ENCODE data around the gene TCF7.
"Not testable (repeated sequence)": the region's sequence is repeated elsewhere in the genome, so short reads cannot be mapped to it uniquely, and the experiment has no call there.

The TCF7 gene

DNA sequence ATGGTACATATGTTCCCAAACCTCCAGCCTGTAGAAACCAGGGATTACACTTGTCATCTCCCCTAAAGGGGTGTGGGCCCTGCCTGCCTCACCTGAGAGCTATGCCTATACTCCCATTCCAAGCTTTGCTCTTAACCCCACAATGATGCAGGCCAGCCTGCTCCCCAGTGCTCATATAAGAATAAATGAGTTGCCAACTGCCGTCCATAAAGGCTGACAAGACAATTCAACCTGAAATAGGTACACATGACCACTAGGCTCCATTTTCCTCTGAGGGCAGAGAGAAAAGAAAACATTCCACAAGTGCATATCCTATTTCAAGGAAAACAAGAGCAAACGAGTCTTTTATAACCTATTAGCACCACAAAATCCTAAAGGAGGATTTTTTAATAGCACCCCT is 33.8 kb downstream of the TCF7 start:
- TF ChIP-seq, protein P1, sequence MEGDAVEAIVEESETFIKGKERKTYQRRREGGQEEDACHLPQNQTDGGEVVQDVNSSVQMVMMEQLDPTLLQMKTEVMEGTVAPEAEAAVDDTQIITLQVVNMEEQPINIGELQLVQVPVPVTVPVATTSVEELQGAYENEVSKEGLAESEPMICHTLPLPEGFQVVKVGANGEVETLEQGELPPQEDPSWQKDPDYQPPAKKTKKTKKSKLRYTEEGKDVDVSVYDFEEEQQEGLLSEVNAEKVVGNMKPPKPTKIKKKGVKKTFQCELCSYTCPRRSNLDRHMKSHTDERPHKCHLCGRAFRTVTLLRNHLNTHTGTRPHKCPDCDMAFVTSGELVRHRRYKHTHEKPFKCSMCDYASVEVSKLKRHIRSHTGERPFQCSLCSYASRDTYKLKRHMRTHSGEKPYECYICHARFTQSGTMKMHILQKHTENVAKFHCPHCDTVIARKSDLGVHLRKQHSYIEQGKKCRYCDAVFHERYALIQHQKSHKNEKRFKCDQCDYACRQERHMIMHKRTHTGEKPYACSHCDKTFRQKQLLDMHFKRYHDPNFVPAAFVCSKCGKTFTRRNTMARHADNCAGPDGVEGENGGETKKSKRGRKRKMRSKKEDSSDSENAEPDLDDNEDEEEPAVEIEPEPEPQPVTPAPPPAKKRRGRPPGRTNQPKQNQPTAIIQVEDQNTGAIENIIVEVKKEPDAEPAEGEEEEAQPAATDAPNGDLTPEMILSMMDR (IDR thresholded peaks at IDR 0.05; ENCODE audit: low read depth, low read length): no peak
- no peak for DNase-seq (ENCODE audit: extremely low read depth, low read depth)

DNA sequence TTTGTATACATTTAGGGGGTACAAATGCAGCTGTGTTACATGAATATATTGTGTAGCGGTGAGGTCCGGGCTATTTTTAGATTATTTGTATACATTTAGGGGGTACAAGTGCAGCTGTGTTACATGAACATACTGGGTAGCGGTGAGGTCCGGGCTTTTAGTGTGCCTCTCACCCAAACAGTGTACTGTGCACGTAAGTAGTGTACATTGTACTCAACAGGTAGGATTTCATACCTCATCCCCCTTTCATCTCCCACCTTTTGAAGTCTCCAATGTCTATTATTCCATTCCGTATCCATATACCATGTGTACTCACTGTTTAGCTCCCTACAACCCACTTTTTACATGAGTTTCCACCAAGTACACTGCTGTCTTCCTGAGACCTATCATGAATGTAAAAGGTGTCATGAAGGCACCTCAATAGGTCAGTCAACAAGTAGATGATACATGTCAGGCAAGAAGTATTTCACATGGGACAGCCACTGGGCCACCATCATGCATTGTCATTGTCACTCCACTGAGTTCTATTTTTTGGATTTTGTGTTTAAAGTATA is 34.6 kb downstream of the TCF7 start:
- DNase-seq (ENCODE audit: extremely low read depth, low read depth): no peak
- TF ChIP-seq, protein P1 (IDR thresholded peaks at IDR 0.05; ENCODE audit: low read depth, low read length): no peak

DNA sequence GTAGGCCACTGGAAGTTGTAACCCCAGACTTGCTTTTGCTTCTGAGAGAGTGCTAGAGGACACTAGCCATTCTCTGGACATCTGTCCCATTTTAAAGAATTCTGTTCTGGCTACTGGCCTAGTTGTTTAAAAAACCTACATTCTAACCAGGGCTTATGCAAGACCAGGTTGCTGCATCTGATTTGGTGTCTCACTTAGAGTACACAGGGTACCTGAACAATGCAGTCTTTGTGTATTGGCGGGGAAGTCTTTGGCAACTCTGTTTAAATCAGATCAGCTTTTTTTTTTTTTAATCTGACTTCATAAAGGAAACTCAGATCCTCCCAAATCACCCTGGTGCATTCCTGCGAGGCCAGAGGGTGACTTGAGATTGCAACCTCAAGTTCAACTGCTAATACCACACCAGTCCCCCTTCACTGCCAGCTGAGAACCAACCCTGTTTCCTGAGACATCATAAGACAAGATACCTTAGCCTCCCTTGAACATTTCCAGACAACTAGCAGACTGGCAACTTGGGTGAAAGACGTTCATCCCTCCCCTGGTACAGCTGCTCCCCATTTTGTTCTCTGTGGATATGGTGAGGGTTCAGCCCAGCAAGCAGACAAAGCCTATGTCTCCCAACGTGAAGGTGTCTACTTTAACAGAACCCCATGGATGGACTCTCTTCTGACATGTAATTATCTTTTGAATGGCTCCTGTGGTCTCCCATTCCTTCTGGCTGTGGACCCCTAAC is 35.3 kb downstream of the TCF7 start:
- no peak for DNase-seq (ENCODE audit: extremely low read depth, low read depth)
- TF ChIP-seq, protein P1 (IDR thresholded peaks at IDR 0.05; ENCODE audit: low read depth, low read length): no peak

DNA sequence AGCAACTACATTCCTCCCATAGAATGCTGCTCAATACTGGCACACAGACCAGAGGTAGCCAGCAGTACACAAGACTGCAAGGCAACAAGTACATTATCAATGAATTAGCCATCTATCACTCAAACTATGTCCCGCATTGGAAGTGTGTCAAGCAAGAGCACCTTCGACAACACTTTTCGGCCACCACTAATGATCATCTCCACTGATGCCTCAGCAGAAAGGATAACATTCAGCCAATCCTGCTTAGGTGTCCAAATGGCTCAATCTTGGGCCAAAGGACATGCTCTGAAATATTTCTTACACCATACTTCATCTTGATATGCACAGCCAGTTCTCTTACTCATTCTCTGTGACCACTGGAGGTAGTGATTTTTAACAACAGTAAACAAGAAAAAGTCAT is 37.2 kb downstream of the TCF7 start:
- DNase-seq (ENCODE audit: extremely low read depth, low read depth): no peak
- TF ChIP-seq, protein P1 (IDR thresholded peaks at IDR 0.05; ENCODE audit: low read depth, low read length): no peak

DNA sequence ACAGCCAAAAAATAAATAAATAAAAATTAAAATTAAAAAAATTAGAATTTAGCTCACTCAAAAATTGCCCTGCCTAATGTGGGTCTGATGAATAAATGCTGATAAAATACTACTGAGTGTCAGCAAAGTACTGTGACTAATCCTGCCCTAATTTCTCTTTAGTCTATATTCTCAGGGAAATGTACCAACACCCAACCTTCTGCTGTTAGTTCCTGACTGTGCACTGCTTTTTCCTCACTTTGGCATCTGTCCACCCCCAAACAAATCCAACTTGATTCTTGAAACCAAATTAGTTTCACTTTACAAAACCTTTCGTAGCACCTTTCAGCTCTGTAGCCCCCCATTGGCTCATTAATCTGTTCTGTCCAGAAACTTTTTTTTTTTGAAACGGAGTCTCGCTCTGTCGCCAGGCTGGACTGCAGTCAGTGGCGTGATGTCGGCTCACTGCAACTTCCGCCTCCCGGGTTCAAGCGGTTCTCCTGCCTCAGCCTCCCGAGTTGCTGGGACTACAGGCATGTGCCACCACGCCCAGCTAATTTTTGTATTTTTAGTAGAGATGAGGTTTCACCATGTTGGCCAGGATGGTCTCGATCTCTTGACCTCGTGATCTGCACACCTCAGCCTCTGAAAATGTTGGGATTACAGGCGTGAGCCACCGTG is 37.8 kb downstream of the TCF7 start:
- DNase-seq (ENCODE audit: extremely low read depth, low read depth): not testable (repeated sequence)

DNA sequence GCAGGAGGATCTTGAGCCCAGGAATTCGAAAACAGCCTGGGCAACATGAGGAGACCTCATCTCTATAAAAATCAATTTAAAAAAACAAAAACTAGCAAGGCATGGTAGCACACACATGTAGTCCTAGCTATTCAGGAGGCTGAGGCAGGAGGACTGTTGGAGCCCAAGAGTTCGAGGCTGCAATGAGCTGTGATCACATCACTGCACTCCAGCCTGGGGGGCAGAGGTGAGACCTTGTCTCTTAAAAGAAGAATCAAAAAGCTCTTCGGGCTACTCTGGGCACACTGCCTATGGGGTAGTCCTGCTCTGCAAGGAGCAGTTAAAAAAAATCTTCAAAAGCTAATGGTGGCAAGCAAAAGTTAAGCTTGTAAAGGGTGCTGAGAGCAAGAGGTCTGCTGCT is 38.8 kb downstream of the TCF7 start:
- TF ChIP-seq, protein P1 (IDR thresholded peaks at IDR 0.05; ENCODE audit: low read depth, low read length): no peak
- no peak for DNase-seq (ENCODE audit: extremely low read depth, low read depth)

DNA sequence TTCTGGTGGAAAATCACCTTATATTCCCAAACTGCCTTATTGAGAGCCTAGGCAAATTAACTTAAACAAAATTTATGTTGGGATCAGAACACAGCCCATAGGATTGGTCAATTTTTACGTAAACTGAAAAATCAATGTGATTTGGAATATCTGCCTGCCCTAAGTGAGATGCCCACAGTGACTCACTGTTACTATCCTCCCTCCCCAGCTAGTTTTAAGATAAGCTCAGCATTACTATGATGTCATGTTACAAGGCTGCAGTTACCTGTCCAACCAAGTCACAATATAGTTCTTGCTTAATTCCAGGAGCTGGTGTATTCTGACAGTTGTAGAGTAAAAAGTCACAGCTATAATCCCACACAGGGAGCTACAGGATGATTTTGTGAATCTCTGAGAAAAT is 39.2 kb downstream of the TCF7 start:
- TF ChIP-seq, protein P1 (IDR thresholded peaks at IDR 0.05; ENCODE audit: low read depth, low read length): no peak
- no peak for DNase-seq (ENCODE audit: extremely low read depth, low read depth)
